CD4-positive, alpha-beta T cell treated with Interleukin-10 for 1 hour (primary cell): Measurements from ENCODE around the gene YIPF7.

Experiments used
- DNase-seq: peaks from one replicate; pipeline ENCODE4 v3.0.0-alpha.2; 2020

Gene YIPF7

DNA sequence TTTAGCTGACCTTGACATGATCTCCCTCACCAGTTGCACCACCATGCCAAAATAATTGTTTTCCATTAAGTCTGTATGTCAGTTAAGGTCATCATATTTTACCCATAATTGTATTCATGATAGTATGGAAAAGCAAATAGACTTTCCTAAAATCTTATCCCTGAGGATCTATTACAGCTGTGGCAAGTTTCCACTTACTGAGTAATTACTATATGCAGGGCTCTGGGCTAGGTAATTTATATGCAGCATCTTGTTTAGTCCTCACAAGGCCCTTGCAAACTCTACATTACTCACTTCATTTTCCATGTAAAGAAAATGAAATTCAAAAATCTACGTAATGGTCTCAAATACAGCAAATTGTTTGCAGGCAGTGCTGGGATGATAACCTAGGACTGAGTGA, 34.8 kb downstream of the YIPF7 start:
- no peak for DNase-seq

DNA sequence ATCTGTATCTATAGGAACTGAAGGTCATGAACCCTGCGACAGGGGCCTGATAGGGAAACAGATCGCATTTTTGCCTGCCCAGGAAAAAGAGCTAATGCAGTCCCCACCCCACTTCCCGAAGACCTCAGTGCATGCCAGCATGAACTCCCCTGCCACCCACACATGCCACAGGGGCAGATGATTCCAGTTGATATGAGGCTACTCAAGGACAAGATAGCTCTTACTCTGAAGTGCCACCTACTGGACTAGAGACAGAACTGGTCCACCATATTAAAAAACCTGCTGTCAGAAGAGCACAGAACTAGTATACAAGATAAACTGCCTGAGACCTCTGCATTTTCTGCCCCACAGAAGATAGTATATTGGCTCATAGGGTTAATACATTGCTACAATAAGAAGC, 68.0 kb downstream of the YIPF7 start:
- DNase-seq = no peak

DNA sequence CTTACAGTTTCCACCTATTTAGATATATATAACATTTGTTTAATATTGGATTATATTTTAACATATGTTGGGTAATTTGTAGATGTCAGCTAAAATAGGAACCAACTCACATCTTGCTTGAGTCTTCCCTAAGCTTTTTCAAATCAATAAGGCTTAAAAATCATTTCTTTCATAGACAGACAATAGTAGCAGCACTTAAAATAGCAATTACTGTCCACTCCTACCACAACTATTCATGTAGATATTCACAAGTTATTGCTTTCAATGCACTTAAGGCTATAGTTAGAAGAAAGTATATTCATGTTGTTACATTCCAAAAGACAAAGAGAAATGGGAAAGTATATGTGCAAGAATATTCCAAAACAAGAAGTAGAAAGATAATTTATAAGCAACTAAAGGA, 71.2 kb downstream of the YIPF7 start:
- DNase-seq = no peak

DNA sequence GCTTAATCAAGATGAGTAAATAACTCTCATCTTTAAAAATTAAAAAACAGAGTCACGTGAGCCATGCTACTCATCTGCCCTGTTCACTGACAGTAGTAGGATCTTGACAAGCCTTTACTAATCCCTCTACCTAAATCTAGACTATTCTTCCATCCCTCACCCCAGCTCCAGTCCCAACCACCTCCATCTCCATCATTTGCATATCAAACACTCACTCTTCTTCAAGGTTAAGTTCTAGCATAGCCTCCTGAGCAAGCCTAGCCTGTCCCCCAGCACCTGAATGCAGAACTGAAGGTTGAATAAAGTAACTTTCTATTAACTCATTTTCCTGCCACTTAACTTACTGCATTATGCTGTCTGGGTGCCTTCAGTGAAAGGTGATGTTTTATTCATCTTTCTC, 72.5 kb downstream of the YIPF7 start:
- no peak for DNase-seq
